Trophoblast cell (in vitro differentiated cells and primary cell): Measurements from ENCODE around the gene TGIF2.

Experiments used
- DNase-seq, 2 donors: peaks; one replicate each; pipeline ENCODE4 v3.0.0-alpha.2; 2016
- H2AFZ ChIP-seq: 2 replicates; pipeline ENCODE4 v1.6.1; 2013; ENCODE audit warnings: low read length, moderate library complexity, mild to moderate bottlenecking; ENCODE audit not compliant: insufficient read depth, poor library complexity
- H2AK5ac ChIP-seq: 2 replicates; pipeline ENCODE4 v1.6.1; 2013; ENCODE audit warnings: mild to moderate bottlenecking, low read length
- H2BK120ac ChIP-seq: 2 replicates; pipeline ENCODE4 v1.6.1; 2013; ENCODE audit warnings: low read length, mild to moderate bottlenecking, moderate library complexity; ENCODE audit not compliant: insufficient read depth, poor library complexity
- H2BK12ac ChIP-seq: 2 replicates; pipeline ENCODE4 v1.6.1; 2013; ENCODE audit warnings: mild to moderate bottlenecking, low read length, moderate library complexity
- H2BK5ac ChIP-seq: 2 replicates; pipeline ENCODE4 v1.6.1; 2013; ENCODE audit warnings: low read length, low read depth, moderate library complexity, mild to moderate bottlenecking; ENCODE audit not compliant: poor library complexity
- H3K14ac ChIP-seq: 2 replicates; pipeline ENCODE4 v1.6.1; 2013; ENCODE audit warnings: mild to moderate bottlenecking, low read length
- H3K18ac ChIP-seq: 2 replicates; pipeline ENCODE4 v1.6.1; 2013; ENCODE audit warnings: mild to moderate bottlenecking, low read length
- H3K23ac ChIP-seq: 2 replicates; pipeline ENCODE4 v1.6.1; 2013; ENCODE audit warnings: low read length
- H3K27ac ChIP-seq: 2 replicates; pipeline ENCODE4 v1.5.1; 2013; ENCODE audit warnings: low read depth, mild to moderate bottlenecking, inconsistent platforms, low read length, moderate library complexity
- H3K27me3 ChIP-seq: 2 replicates; pipeline ENCODE4 v1.6.1; 2013; ENCODE audit warnings: inconsistent platforms, mild to moderate bottlenecking, low read length, moderate library complexity; ENCODE audit not compliant: insufficient read depth
- H3K36me3 ChIP-seq, 2 experiments: 1 replicate in 1 of 2; 2 replicates in 1 of 2; pipeline ENCODE4 v1.6.1; 2013; ENCODE audit warnings: low read length in 2 of 2, mild to moderate bottlenecking in 2 of 2, moderate library complexity in 1 of 2; ENCODE audit not compliant: insufficient read depth in 2 of 2, control insufficient read depth in 1 of 2
- H3K4ac ChIP-seq: 2 replicates; pipeline ENCODE4 v1.6.1; 2013; ENCODE audit warnings: low read depth, mild to moderate bottlenecking, low read length, moderate library complexity
- H3K4me1 ChIP-seq, 2 experiments: 1 replicate in 1 of 2; 2 replicates in 1 of 2; pipeline ENCODE4 v1.6.1; 2013; ENCODE audit warnings: low read length in 2 of 2, mild to moderate bottlenecking in 2 of 2, moderate library complexity in 1 of 2; ENCODE audit not compliant: insufficient read depth in 2 of 2, control insufficient read depth in 1 of 2
- H3K4me2 ChIP-seq: 2 replicates; pipeline ENCODE4 v1.6.1; 2013; ENCODE audit warnings: inconsistent platforms, mild to moderate bottlenecking, low read length, moderate library complexity
- H3K4me3 ChIP-seq: 2 replicates; pipeline ENCODE4 v1.5.1; 2013; ENCODE audit warnings: mild to moderate bottlenecking, low read depth, low read length, inconsistent platforms
- H3K79me1 ChIP-seq: one replicate; pipeline ENCODE4 v1.6.1; 2013; ENCODE audit warnings: low read length
- H3K79me2 ChIP-seq: 2 replicates; pipeline ENCODE4 v1.6.1; 2013; ENCODE audit warnings: low read length, mild to moderate bottlenecking; ENCODE audit not compliant: control insufficient read depth, insufficient read depth, poor library complexity
- H3K9ac ChIP-seq: 2 replicates; pipeline ENCODE4 v1.6.1; 2013; ENCODE audit warnings: mild to moderate bottlenecking, low read length
- H3K9me3 ChIP-seq: 2 replicates; pipeline ENCODE4 v1.6.1; 2013; ENCODE audit warnings: low read depth, mild to moderate bottlenecking, control low read depth, inconsistent platforms, low read length; ENCODE audit not compliant: insufficient read depth
- H4K12ac ChIP-seq: 2 replicates; pipeline ENCODE4 v1.6.1; 2013; ENCODE audit warnings: low read depth, mild to moderate bottlenecking, low read length, moderate library complexity
- H4K8ac ChIP-seq: 2 replicates; pipeline ENCODE4 v1.6.1; 2013; ENCODE audit warnings: low read depth, mild to moderate bottlenecking, low read length, moderate library complexity
- H4K91ac ChIP-seq: one replicate; pipeline ENCODE4 v1.6.1; 2013; ENCODE audit warnings: low read depth, mild to moderate bottlenecking, low read length, moderate library complexity
- WGBS: extraction: QIAGEN DNeasy Blood & Tissue Kit; methylation state at CpG from one replicate; pipeline ENCODE4 v1.1.7; 2013; ENCODE audit warnings: missing lambda C conversion rate; ENCODE audit not compliant: insufficient read length, insufficient coverage; ENCODE audit errors: extremely low coverage; 5-methylcytosine and 5-hydroxymethylcytosine counted together

TGIF2 gene

GRCh38 chr20:36579996-36580545 is 6.7 kb downstream of the TGIF2 start:
- H3K14ac ChIP-seq, result no peak overlapping the region
- H3K9me3 ChIP-seq, result no peaks in the 10 kb centered on the region
- H3K4me2 ChIP-seq, result no peak overlapping the region
- WGBS, result no CpG with 5 or more reads among the region's 2 CpGs
- no peaks in the 10 kb centered on the region for H3K27me3 ChIP-seq
- no peak overlapping the region for H3K4me3 ChIP-seq
- H3K4me1 ChIP-seq, result peaks cover 7 to 9% of the 10 kb centered on the region in 2 experiments
- H2BK5ac ChIP-seq, result no peak overlapping the region
- H2AK5ac ChIP-seq, result no peak overlapping the region
- peaks cover 25 to 31% of the 10 kb centered on the region in 2 experiments for H3K36me3 ChIP-seq
- no peak overlapping the region for H3K27ac ChIP-seq
- H4K91ac ChIP-seq, result no peak overlapping the region
- H3K79me1 ChIP-seq, result no peaks in the 10 kb centered on the region
- peaks cover 4% of the 10 kb centered on the region for H3K79me2 ChIP-seq
- no peak overlapping the region for H4K12ac ChIP-seq
- no peak overlapping the region for H3K23ac ChIP-seq
- DNase-seq, result no peak
- no peak overlapping the region for H2BK12ac ChIP-seq
- no peak overlapping the region for H4K8ac ChIP-seq
- no peak overlapping the region for H2BK120ac ChIP-seq
- H2AFZ ChIP-seq, result no peak overlapping the region
- no peak overlapping the region for H3K4ac ChIP-seq
- no peak overlapping the region for H3K18ac ChIP-seq
- no peak overlapping the region for H3K9ac ChIP-seq

- Histone ChIP-seq H3K79me2 (peaks cover 2% of the 10 kb centered on the region), H3K79me1 (no peaks in the 10 kb centered on the region), H3K18ac (no peak overlapping the region), H2BK5ac (no peak overlapping the region), H2AK5ac (no peak overlapping the region), H3K9ac (no peak overlapping the region), H3K4me2 (no peak overlapping the region), H2AFZ (no peak overlapping the region), H4K8ac (no peak overlapping the region), H3K4me3 (no peak overlapping the region), H3K36me3 (peaks cover 28 to 32% of the 10 kb centered on the region in 2 experiments), H4K12ac (no peak overlapping the region), H3K27ac (no peak overlapping the region), H3K4ac (no peak overlapping the region), H2BK12ac (no peak overlapping the region), H3K23ac (no peak overlapping the region), H3K9me3 (peaks cover 2% of the 10 kb centered on the region), H3K27me3 (no peaks in the 10 kb centered on the region), H2BK120ac (no peak overlapping the region), H3K4me1 (peaks cover 9 to 12% of the 10 kb centered on the region in 2 experiments), H3K14ac (no peak overlapping the region), H4K91ac (no peak overlapping the region)
- WGBS, result no CpG with 5 or more reads among the region's 4 CpGs
- DNase-seq, result no peak
These were observed 8.9 kb downstream of the TGIF2 start for GRCh38 chr20:36582322-36582721.

- WGBS, result no CpG with 5 or more reads among the region's 4 CpGs
- Histone ChIP-seq H3K79me1 (no peaks in the 10 kb centered on the region), H3K4me1 (peaks cover 9 to 12% of the 10 kb centered on the region in 2 experiments)
These were observed 9.4 kb downstream of the TGIF2 start for GRCh38 chr20:36582821-36583220.

GRCh38 chr20:36584018-36584481 is 10.7 kb downstream of the TGIF2 start:
- H4K8ac ChIP-seq, result no peak overlapping the region
- peaks cover 21 to 31% of the 10 kb centered on the region in 2 experiments for H3K36me3 ChIP-seq
- H2BK5ac ChIP-seq, result no peak overlapping the region
- no peak overlapping the region for H4K91ac ChIP-seq
- H3K27me3 ChIP-seq, result no peaks in the 10 kb centered on the region
- no peak overlapping the region for H3K14ac ChIP-seq
- no peak overlapping the region for H2AK5ac ChIP-seq
- H3K18ac ChIP-seq, result no peak overlapping the region
- no peak overlapping the region for H2AFZ ChIP-seq
- DNase-seq, result no peak
- no peak overlapping the region for H3K4me3 ChIP-seq
- H2BK12ac ChIP-seq, result no peak overlapping the region
- no peak overlapping the region for H3K4ac ChIP-seq
- H3K27ac ChIP-seq, result no peak overlapping the region
- peaks cover 3% of the 10 kb centered on the region for H3K9me3 ChIP-seq
- no peaks in the 10 kb centered on the region for H3K79me1 ChIP-seq
- H2BK120ac ChIP-seq, result no peak overlapping the region
- peaks cover 9 to 12% of the 10 kb centered on the region in 2 experiments for H3K4me1 ChIP-seq
- H4K12ac ChIP-seq, result no peak overlapping the region
- H3K23ac ChIP-seq, result no peak overlapping the region
- H3K9ac ChIP-seq, result no peak overlapping the region
- no CpG with 5 or more reads among the region's 2 CpGs for WGBS
- peaks cover 2% of the 10 kb centered on the region for H3K79me2 ChIP-seq
- no peak overlapping the region for H3K4me2 ChIP-seq

More at GRCh38 chr20:36582821-36583220, 9.4 kb downstream of the TGIF2 start:
- peaks cover 28 to 33% of the 10 kb centered on the region in 2 experiments for H3K36me3 ChIP-seq
- H3K23ac ChIP-seq, result no peak overlapping the region
- H4K91ac ChIP-seq, result no peak overlapping the region
- no peak overlapping the region for H2AFZ ChIP-seq
- H3K4me2 ChIP-seq, result no peak overlapping the region
- peaks cover 2% of the 10 kb centered on the region for H3K79me2 ChIP-seq
- DNase-seq, result peak; percentile 64 to 72
- no peak overlapping the region for H4K8ac ChIP-seq
- no peak overlapping the region for H3K14ac ChIP-seq
- H2BK12ac ChIP-seq, result no peak overlapping the region
- H3K9ac ChIP-seq, result no peak overlapping the region
- no peak overlapping the region for H2BK120ac ChIP-seq
- peaks cover 3% of the 10 kb centered on the region for H3K9me3 ChIP-seq
- H2BK5ac ChIP-seq, result no peak overlapping the region
- no peak overlapping the region for H3K18ac ChIP-seq
- no peaks in the 10 kb centered on the region for H3K27me3 ChIP-seq
- H4K12ac ChIP-seq, result no peak overlapping the region
- H2AK5ac ChIP-seq, result no peak overlapping the region
- no peak overlapping the region for H3K27ac ChIP-seq
- no peak overlapping the region for H3K4ac ChIP-seq
- no peak overlapping the region for H3K4me3 ChIP-seq
